Measurements from ENCODE around the gene LFNG. TPM values are rescaled to one million over a fixed set of nuclear protein-coding genes. Genes with fewer than 3 reads are reported as not detected.
"Not testable (repeated sequence)": the region's sequence is repeated elsewhere in the genome, so short reads cannot be mapped to it uniquely, and the experiment has no call there.

LFNG gene
- polyA plus RNA-seq, 2 of the 4 experiments (the other 2 are of a cell fraction) = 2.3 to 7.3 TPM

GRCh38 chr7:2530071-2530987, 10.8 kb downstream of the LFNG start:
- FAIRE-seq (no peak), DNase-seq (ENCODE audit: low read depth in 1 of 2, low spot score in 1 of 2) (no peak), ATAC-seq (peak in 1 of 2 experiments; percentile 5; a peak in 3 of 6 replicates)
- CTCF ChIA-PET = interaction anchor here (1.3 kb wide), 1 partner anchor 60 kb away, joined by 4 read pairs; no protein-coding TSS in a partner anchor
- Histone ChIP-seq H3K4me3 (0 out of 3 replicates have a peak overlapping the region, but pooled peaks have one; percentile 5), H3K4me1 (peaks cover 58% of the 10 kb centered on the region), H3K9me3 (no peaks in the 10 kb centered on the region), H3K4me2 (peak overlapping the region; percentile 78), H3K27ac (peak overlapping the region; percentile 95 to 96)
- WGBS (ENCODE audit: missing lambda C conversion rate) = 32% methylated on average over 12 of the region's 16 CpGs
- no peak for TF ChIP-seq MAFK (IDR thresholded peaks at IDR 0.05; ENCODE audit: partially characterized antibody)
- TF ChIP-seq PBX3 (IDR thresholded peaks at IDR 0.05) = no peak
- TF ChIP-seq FOSL2 (IDR thresholded peaks at IDR 0.05) = 0 out of 2 replicates have a peak, but pooled peaks have one; percentile 31
- TF ChIP-seq FOSL2 (CRISPR knock-in tag; IDR thresholded peaks at IDR 0.05) = peak; percentile 57
- TF ChIP-seq JUN (IDR thresholded peaks at IDR 0.05) = peak in 1 of 2 experiments; percentile 53; a peak in 3 of 5 replicates
- no peak for TF ChIP-seq RCOR1 (IDR thresholded peaks at IDR 0.05; ENCODE audit: low read depth, low read length)
- peak; percentile 87 for TF ChIP-seq ZFP36 (IDR thresholded peaks at IDR 0.05; ENCODE audit: borderline replicate concordance, partially characterized antibody)
- TF ChIP-seq JUNB (IDR thresholded peaks at IDR 0.05) = 0 out of 2 replicates have a peak, but pooled peaks have one; percentile 13
- POLR2A ChIA-PET = no interaction called here

GRCh38 chr7:2530994-2531795, 11.6 kb downstream of the LFNG start:
- H3K9me3 ChIP-seq; POLR2A ChIA-PET; ATAC-seq; FAIRE-seq; DNase-seq (ENCODE audit: low read depth in 1 of 2, low spot score in 1 of 2); H3K4me3 ChIP-seq; CTCF ChIA-PET: not testable (repeated sequence)
- 83% methylated on average over 9 of the region's 43 CpGs for WGBS (ENCODE audit: missing lambda C conversion rate)
- H3K4me2 ChIP-seq = peak overlapping the region; percentile 78; the same call in 2 of the 3 replicates
- peaks cover 50% of the 10 kb centered on the region for H3K4me1 ChIP-seq
- H3K27ac ChIP-seq = peak overlapping the region; percentile 95 to 96

- POLR2A ChIA-PET; H3K4me3 ChIP-seq; DNase-seq (ENCODE audit: low read depth in 1 of 2, low spot score in 1 of 2); H3K27ac ChIP-seq; CTCF ChIA-PET; FAIRE-seq; H3K4me2 ChIP-seq; H3K9me3 ChIP-seq; ATAC-seq: not testable (repeated sequence)
- peaks cover 44% of the 10 kb centered on the region for H3K4me1 ChIP-seq
- no CpG with 5 or more reads among the region's 17 CpGs for WGBS (ENCODE audit: missing lambda C conversion rate)
Measured at GRCh38 chr7:2531796-2532110, 12.2 kb downstream of the LFNG start.

GRCh38 chr7:2532199-2532772, 12.7 kb downstream of the LFNG start:
- peaks cover 39% of the 10 kb centered on the region for H3K4me1 ChIP-seq
- H3K4me2 ChIP-seq; CTCF ChIA-PET; H3K4me3 ChIP-seq; H3K27ac ChIP-seq; POLR2A ChIA-PET; FAIRE-seq; ATAC-seq; DNase-seq (ENCODE audit: low read depth in 1 of 2, low spot score in 1 of 2); H3K9me3 ChIP-seq: not testable (repeated sequence)
- WGBS (ENCODE audit: missing lambda C conversion rate) = 89% methylated on average over 11 of the region's 15 CpGs

- H3K9me3 ChIP-seq; DNase-seq (ENCODE audit: low read depth in 1 of 2, low spot score in 1 of 2); H3K4me2 ChIP-seq; ATAC-seq; H3K4me3 ChIP-seq; CTCF ChIA-PET; FAIRE-seq; H3K27ac ChIP-seq: not testable (repeated sequence)
- H3K4me1 ChIP-seq = peaks cover 34% of the 10 kb centered on the region
- WGBS (ENCODE audit: missing lambda C conversion rate) = no CpG with 5 or more reads among the region's 8 CpGs
- POLR2A ChIA-PET = interaction anchor here (0.7 kb wide), 2 partner anchors 15 to 177 kb away, joined by 7 read pairs; no protein-coding TSS in a partner anchor
Measured at GRCh38 chr7:2532816-2533215, 13.2 kb downstream of the LFNG start.

- H3K4me3 ChIP-seq; ATAC-seq; H3K27ac ChIP-seq; H3K4me2 ChIP-seq; DNase-seq (ENCODE audit: low read depth in 1 of 2, low spot score in 1 of 2); FAIRE-seq; CTCF ChIA-PET; H3K9me3 ChIP-seq: not testable (repeated sequence)
- 18% methylated on average over 4 of the region's 8 CpGs for WGBS (ENCODE audit: missing lambda C conversion rate)
- POLR2A ChIA-PET = interaction anchor here (0.7 kb wide), 1 partner anchor 176 kb away, joined by 7 read pairs; no protein-coding TSS in a partner anchor
- H3K4me1 ChIP-seq = peaks cover 26% of the 10 kb centered on the region
Measured at GRCh38 chr7:2533566-2533965, 14.0 kb downstream of the LFNG start.

- WGBS (ENCODE audit: missing lambda C conversion rate) = no CpG with 5 or more reads among the region's 34 CpGs
- H3K9me3 ChIP-seq; POLR2A ChIA-PET; H3K4me2 ChIP-seq; DNase-seq (ENCODE audit: low read depth in 1 of 2, low spot score in 1 of 2); FAIRE-seq; ATAC-seq; H3K27ac ChIP-seq; H3K4me3 ChIP-seq; CTCF ChIA-PET: not testable (repeated sequence)
- peaks cover 20% of the 10 kb centered on the region for H3K4me1 ChIP-seq
Measured at GRCh38 chr7:2534214-2534613, 14.6 kb downstream of the LFNG start.

GRCh38 chr7:2535872-2536627, 16.5 kb downstream of the LFNG start:
- ATAC-seq = peak in 1 of 2 experiments; percentile 5; a peak in 2 of 6 replicates
- H3K4me1 ChIP-seq; POLR2A ChIA-PET; FAIRE-seq; H3K4me3 ChIP-seq; CTCF ChIA-PET; H3K9me3 ChIP-seq; DNase-seq (ENCODE audit: low read depth in 1 of 2, low spot score in 1 of 2); H3K27ac ChIP-seq; H3K4me2 ChIP-seq: not testable (repeated sequence)
- WGBS (ENCODE audit: missing lambda C conversion rate) = 82% methylated on average over 8 of the region's 19 CpGs
